Activated T-cell treated with anti-CD3 and anti-CD28 coated beads for 48 hours (primary cell): ENCODE data around the gene RFK.
"Not testable (repeated sequence)": the region's sequence is repeated elsewhere in the genome, so short reads cannot be mapped to it uniquely, and the experiment has no call there.

Experiments used
- DNase-seq: peaks from one replicate; pipeline ENCODE4 v3.0.0-alpha.2; 2020; ENCODE audit warnings: low read depth

RFK gene

GRCh38 chr9:76394195-76394959 lies at the start of gene RFK:
Gene RFK, minus strand, starts transcription at chr9:76394426. Its CDS starts 255 bp downstream, at chr9:76394171.
- DNase-seq: peak; percentile 93

DNA sequence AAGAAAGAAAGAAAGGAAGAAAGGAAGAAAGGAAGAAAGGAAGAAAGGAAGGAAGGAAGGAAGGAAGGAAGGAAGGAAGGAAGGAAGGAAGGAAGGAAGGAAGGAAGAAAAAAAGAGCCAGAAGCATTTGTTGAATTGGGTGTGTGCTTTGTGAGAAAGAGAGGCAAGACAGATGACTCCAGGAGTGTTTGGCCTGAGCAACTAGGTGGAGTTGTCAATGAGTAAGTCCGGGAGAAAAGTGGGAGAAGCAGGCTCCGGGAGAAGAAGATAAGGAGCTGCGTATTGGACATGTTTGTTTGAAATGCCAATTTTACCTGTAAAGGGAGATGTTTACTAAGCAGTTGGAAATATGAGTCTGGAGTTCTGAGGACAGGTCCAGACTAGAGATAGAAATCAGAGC lies 49.7 kb upstream of the RFK start:
- DNase-seq: no peak

DNA sequence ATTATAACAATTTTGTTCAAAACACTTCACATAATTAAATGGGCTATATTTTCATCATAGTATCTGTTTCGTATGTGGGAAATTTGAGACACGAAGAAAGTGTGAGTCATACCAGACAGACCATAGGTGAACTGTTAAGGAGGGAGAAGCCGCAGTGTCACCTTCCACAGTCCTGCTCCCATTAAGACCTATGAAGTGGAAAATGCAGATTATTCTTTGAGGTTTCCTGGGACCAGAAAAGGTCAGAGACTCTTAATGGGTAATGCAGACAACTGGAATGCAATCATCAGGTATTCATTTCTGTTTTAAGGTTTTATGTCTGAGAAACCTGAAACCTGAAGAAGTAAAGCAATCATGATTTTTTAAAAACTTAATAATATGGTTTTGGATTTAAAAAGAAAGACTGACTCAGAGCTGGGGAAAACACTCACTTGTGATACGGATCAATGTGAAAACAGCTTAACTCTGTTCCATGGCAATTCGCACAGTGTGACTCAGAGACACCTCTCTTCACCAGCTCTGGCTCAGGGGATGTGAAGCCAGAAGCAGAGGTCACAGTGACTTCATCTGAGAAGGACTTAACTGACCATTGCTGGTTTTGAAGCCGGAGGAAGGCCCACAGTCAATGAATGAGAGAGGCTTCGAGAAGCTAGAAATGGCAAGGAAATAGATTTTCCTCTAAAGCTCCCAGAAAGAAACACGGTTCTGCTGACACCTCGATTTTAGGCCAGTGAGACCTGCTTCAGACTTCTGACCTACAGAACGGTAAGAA lies 47.5 kb upstream of the RFK start:
- DNase-seq: peak; percentile 33

DNA sequence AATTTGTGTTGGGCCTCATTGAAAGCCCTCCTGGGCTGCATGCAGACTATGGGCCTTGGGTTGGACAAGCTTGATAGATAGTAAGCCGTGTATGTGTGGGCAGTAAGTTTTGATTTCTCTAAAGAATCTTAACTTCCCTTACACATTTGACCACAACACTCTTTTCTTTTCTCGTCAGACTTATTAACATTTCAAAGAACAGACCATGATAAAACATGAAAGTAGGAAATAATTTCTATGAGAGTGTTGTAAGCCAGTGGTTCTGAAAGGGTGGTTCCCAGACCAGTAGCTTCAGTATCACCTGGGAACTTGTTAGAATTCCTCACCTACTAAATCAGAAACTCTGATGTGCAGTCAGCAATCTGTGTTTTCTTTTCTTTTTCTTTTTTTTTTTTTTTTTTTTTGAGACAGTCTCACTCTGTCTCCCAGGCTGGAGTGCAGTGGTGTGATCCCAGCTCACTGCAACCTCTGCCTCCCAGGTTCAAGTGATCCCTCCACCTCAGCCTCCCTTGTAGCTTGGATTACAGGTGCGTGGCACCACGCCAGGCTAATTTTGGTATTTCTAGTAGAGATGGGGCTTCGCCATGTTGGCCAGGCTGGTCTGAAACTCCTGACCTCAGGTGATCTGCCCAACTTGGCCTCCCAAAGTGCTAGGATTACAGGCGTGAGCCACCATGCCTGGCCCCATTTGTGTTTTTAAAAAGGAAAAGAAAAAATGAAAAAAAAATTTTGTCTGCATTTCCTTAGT lies 44.8 kb upstream of the RFK start:
- no peak for DNase-seq

DNA sequence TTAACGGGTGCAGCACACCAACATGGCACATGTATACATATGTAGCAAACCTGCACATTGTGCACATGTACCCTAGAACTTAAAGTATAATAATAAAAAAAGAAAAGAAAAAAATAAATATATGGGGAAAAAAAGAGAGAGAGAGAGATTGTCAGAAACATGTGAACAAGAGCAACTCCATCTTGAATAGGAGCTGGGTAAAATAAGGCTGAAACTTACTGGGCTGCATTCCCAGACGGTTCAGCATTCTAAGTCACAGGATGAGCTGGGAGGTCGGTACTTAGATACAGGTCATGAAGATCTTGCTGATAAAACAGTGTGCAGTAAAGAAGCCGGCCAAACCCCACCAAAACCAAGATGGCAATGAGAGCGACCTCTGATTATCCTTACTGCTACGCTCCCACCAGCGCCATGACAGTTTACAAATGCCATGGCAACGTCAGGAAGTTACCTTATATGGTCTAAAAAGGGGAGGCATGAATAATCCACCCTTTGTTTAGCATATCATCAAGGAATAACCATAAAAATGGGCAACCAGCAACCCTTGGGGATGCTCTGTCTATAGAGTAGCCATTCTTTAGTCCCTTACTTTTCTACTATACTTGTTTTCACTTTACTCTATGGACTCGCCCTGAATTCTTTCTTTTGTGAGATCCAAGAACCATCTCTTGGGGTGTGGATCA lies 42.9 kb upstream of the RFK start:
- not testable (repeated sequence) for DNase-seq

GRCh38 chr9:76434897-76435296 lies 40.7 kb upstream of the RFK start:
- DNase-seq: not testable (repeated sequence)

- no peak for DNase-seq
Measured at GRCh38 chr9:76433836-76434235, 39.6 kb upstream of the RFK start.

DNA sequence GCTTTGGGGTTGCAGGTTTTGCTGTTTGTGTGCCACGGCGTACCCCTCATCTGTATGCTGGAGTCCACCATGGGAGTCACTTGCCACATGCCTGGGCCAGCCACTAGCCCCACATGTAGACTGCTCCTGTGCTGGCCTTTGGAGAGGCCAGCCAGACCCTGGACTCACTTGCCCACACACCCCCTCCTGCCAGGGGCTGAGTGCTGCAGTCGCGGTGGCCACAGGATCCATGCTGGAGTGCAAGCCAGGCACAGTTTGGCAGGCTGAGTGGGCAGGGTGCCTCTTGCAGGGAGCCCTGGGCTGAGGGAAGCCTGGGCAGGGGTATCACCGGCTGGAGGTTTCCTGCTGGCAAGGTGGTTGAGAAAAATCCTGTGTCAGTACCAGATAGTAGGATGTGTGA lies 39.2 kb upstream of the RFK start:
- DNase-seq: no peak

GRCh38 chr9:76431601-76432000 lies 37.4 kb upstream of the RFK start:
- no peak for DNase-seq

- no peak for DNase-seq
Measured at GRCh38 chr9:76426807-76427419, 32.7 kb upstream of the RFK start.

GRCh38 chr9:76425677-76426453 lies 31.6 kb upstream of the RFK start:
- DNase-seq: peak; percentile 21

- no peak for DNase-seq
Measured at GRCh38 chr9:76424491-76424890, 30.3 kb upstream of the RFK start.

DNA sequence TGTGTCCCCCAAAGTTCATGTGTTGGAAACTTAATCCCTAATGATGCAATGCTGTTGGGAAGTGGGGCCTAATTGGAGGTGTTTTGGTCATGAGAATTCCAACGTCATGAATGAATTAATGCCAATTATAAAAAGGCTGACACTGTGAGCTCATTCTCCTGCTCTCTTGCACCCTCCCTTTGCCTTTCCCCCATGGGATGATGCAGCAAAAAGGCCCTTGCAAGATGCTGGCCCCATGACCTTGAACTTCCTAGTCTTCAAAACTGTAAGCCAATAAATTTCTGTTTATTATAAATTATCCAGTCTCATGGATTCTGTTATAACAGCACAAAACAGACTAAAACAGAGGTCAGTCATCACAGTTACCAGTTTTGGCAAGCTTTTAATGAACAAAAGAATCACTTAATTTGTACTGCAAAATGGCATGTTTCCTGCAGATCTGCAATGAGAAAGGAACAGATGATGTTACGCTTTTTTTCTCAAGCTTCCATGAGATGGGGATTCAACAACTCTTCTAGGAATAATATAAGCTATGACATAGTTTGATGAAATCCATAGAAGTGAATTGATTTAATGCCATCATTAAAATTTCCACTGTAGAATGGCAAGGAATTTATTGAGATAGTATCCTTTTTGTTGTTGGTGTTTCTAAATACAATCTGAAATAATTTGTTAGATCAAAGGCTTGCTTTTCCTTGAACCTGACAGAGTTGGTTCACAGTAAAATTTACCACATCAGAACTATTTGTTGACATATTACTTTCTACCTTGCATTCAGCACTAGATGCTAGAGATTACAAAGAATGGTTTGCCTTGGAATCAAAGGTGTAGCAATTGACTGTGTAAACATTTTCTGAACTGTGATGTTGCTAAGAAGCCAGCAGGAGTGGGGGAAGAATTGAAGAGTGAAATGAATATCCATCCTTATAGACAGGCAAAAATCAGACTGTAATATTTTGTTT lies 29.3 kb upstream of the RFK start:
- no peak for DNase-seq

DNA sequence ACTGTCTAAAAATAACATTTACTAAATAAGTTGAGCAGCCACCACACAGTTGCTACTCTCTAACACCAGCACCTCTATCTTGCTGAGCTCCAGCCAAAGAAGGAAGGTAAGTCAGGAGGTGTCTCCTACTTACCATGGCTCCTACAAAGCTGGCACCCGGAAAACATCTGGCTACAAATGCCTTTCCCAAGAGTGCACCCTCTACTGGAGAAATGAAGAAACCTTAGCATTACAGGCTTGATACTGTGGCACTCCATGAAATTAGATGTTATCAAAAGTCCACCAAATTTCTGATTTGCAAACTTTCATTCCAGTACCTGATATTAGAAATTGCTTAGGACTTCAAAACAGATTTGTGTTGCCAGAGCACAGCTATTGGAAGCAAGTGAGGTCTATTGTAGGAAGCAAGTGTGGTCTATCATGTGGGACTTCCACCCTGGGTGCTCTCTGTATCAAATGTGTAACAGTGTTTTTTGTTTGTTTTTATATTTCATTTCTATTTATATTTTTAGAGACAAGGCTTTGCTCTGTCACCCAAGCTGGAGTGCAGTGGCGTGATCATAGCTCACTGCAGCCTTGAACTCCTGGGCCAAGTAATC lies 25.7 kb upstream of the RFK start:
- no peak for DNase-seq

DNA sequence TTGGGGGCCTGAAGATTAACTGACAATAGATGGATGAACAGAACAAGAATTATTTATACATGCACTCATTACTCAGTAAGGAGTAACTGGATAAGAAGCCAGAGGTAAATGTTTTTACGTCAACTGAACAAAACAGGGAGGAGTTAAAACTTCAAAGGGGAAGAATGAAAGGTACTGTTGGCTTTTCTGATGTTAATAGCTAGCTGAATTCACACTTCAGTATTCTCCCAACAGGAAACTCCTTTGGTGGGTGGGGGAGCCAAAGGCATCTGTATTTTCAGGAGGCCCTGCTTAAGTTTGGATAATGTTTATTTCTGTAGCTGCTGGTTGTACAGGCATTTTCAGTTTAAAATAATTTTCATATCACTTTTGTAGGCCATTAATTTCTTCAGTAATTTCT lies 23.2 kb upstream of the RFK start:
- no peak for DNase-seq

DNA sequence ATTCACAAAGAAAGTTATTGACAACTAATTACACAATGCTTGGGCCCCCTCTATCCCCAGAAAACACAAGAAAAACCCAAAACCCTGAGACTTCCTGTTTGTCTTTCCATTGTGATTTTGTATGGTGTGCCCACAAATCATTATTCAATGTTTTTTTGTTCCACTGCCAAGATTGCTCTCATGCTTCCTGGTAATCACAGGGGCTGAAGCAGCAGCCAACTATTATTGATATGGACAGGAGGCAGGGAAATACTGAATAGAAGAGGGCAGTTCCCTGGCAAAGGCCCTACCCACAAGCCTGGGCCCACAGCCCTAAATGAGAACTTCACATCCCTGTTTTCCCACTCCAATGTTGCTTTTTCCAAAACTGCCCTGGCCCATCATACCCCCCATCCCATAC lies 21.5 kb upstream of the RFK start:
- no peak for DNase-seq

- no peak for DNase-seq
Measured at GRCh38 chr9:76415154-76415553, 20.9 kb upstream of the RFK start.

GRCh38 chr9:76414661-76415060 lies 20.4 kb upstream of the RFK start:
- no peak for DNase-seq

- no peak for DNase-seq
Measured at GRCh38 chr9:76413658-76414057, 19.4 kb upstream of the RFK start.
